HG03135 (cell line): Measurements from ENCODE around the gene KDM3B.
"Not testable (repeated sequence)": the region's sequence is repeated elsewhere in the genome, so short reads cannot be mapped to it uniquely, and the experiment has no call there.

ENCODE experiments used
- ATAC-seq: cut with Tn5 transposase; IDR thresholded peaks from one replicate; pipeline ENCODE4 v1.9.1; 2021; ENCODE audit warnings: mild to moderate bottlenecking, moderate library complexity; ENCODE audit not compliant: unreplicated experiment

The KDM3B gene, protein sequence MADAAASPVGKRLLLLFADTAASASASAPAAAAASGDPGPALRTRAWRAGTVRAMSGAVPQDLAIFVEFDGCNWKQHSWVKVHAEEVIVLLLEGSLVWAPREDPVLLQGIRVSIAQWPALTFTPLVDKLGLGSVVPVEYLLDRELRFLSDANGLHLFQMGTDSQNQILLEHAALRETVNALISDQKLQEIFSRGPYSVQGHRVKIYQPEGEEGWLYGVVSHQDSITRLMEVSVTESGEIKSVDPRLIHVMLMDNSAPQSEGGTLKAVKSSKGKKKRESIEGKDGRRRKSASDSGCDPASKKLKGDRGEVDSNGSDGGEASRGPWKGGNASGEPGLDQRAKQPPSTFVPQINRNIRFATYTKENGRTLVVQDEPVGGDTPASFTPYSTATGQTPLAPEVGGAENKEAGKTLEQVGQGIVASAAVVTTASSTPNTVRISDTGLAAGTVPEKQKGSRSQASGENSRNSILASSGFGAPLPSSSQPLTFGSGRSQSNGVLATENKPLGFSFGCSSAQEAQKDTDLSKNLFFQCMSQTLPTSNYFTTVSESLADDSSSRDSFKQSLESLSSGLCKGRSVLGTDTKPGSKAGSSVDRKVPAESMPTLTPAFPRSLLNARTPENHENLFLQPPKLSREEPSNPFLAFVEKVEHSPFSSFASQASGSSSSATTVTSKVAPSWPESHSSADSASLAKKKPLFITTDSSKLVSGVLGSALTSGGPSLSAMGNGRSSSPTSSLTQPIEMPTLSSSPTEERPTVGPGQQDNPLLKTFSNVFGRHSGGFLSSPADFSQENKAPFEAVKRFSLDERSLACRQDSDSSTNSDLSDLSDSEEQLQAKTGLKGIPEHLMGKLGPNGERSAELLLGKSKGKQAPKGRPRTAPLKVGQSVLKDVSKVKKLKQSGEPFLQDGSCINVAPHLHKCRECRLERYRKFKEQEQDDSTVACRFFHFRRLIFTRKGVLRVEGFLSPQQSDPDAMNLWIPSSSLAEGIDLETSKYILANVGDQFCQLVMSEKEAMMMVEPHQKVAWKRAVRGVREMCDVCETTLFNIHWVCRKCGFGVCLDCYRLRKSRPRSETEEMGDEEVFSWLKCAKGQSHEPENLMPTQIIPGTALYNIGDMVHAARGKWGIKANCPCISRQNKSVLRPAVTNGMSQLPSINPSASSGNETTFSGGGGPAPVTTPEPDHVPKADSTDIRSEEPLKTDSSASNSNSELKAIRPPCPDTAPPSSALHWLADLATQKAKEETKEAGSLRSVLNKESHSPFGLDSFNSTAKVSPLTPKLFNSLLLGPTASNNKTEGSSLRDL (N-terminal part only)

GRCh38 chr5:138352071-138352721, at the start of gene KDM3B:
Gene KDM3B (plus strand): TSS chr5:138352685. CDS start chr5:138352796, 111 bp downstream.
- ATAC-seq: peak; percentile 61

- ATAC-seq: no peak
Observed at GRCh38 chr5:138303372-138303771, 49.1 kb upstream of the KDM3B start.

DNA sequence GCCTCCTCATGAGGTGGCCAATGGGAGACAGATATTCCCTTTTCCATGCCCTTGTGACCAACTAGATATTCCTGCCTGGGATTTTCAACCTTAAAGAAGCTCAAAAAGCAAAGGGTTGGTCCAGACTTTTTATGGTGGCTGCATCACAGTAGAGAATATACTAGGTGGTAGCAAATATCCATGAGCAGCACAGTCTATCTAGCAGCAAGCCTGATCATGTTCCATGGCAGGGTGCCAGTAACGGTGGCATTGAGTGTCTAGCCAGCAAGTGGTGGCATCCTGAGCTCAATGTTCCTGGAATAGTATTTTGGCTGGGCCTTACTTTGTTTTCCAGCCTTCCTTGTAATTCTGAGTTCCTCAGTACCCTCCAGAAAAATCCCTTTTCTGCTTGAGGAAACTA, 46.7 kb upstream of the KDM3B start:
- ATAC-seq: no peak

GRCh38 chr5:138315751-138316278, 36.7 kb upstream of the KDM3B start:
- no peak for ATAC-seq

DNA sequence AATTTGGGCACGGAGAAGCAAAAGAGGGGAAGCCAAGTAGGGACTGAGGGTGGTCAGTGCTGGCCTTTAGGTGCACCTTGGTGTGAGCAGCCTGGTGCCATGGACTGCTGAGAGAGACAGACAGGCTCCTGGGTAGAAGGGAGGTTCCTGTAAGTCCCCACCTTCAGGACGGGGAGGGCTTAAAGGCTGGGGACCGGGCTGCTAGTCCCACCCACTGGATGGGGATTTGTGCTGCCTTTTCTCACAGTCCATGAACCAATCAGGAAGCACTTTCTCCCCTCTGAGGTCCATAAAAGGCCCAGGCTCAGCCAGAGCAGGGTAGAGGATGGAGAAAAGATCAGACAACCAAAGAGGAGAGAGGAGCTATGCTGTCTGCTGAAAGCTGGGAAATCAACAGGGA, 36.1 kb upstream of the KDM3B start:
- no peak for ATAC-seq

GRCh38 chr5:138318211-138318610, 34.3 kb upstream of the KDM3B start:
- ATAC-seq: not testable (repeated sequence)

- ATAC-seq: no peak
Observed at GRCh38 chr5:138330813-138331448, 21.6 kb upstream of the KDM3B start.

- peak; percentile 99 for ATAC-seq
Observed at GRCh38 chr5:138331449-138332368, 20.8 kb upstream of the KDM3B start, which contains the start of gene CDC25C. Gene CDC25C (minus strand): TSS chr5:138331804. CDS start chr5:138331180, 624 bp downstream.

GRCh38 chr5:138334867-138335447, 17.5 kb upstream of the KDM3B start:
- no peak for ATAC-seq

DNA sequence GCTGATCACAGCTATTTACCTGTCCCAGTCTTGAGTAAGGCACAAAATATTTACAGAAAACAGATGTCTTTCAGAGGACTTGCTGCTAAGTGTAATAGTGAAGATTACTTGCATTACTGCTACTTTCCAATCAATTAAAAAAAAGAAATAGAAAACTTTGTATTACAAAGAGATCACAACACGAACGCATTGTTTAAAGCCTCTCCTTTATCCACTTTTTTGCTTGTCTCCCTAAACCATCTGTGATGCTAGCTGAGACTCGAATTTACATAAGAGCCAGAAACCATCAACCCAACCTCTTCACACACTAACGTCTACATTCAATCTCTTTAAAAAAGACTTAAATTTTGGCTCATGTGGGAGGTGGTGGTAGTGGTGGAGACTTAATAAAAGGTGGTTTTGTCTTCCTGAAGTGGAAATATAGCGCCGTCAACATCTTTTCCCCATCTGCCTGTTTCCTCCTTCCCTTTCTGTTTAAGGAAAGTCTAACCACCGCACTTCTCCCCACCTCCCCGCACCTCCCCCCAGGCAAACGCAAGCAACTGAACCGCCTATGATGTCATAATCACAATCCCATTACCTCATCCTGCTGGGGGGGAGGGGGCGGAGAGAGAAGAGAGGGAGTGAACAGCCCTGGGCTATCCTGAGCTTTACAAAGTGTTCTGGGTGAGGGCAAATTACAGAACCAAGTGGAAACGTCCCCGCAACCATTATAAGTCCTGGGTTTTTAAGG, 15.4 kb upstream of the KDM3B start:
- peak; percentile 16 for ATAC-seq

GRCh38 chr5:138337685-138338410, 14.6 kb upstream of the KDM3B start, which contains the start of gene FAM53C:
Gene FAM53C (plus strand): TSS chr5:138338266. CDS start chr5:138341336, 3,070 bp downstream.
- peak; percentile 84 for ATAC-seq

GRCh38 chr5:138338411-138339090, 13.9 kb upstream of the KDM3B start:
- ATAC-seq: peak; percentile 7

DNA sequence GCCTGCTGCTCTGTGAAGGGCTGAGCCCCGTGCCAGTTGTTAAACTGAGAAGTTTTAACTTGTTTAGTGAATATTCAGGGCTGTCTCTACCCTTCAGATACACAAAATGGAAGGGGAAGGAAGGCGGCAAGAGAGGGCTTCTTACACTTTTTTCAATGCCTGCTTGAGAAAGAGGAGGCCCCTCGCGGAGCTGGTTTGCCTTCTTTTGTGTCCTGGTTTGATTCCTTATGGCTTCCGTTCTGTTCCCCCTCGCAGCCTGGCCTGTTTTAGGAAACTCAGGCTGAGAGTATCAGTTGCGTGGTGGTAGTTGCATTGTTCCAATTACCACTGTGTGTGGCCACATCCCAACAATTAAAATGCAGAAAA, 13.4 kb upstream of the KDM3B start:
- ATAC-seq: no peak

DNA sequence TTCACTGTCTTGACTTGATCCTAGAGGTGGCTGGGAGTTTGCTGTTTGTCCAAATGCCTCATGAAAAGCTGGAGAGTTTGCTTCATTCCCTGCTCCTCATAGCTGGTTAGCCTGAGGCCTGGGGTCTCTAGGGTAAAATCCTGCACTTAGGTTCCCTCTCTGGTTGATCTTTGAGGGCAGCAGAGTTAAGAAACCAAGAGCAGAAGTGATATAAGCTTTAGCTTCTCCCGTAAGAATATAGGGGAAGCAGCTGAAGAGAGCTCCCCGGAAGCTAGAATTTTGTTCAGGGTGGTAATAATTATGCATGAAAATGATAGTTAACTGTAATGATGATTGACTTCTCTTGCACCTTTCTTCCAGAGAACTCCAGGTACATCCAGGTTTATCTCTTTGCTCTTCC, 13.0 kb upstream of the KDM3B start:
- no peak for ATAC-seq

DNA sequence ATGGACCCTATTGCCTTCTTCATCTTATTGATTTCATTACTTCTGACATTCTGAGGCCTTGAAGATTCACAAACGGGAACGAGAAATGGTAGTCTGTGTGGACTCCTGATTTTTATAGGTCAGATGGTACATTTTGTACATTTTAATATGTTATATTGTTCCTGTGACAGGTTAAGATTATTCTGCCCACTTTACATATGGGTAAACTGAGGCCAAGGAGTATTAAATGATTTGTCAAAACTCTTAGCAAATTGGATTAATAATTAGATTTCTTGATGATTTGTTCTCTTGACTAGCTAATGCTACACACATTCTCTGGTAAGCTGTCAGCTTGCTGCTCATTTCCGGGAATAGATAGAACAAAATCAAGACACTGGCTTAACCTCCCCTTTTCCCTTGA, 12.5 kb upstream of the KDM3B start:
- ATAC-seq: no peak
